PFSK-1 (cell line): ENCODE results near the gene SPIRE2.

Experiments
- FOXP2 ChIP-seq: optimal IDR thresholded peaks from 2 replicates; pipeline ENCODE3; 2011; ENCODE audit warnings: borderline replicate concordance, control low read depth, inconsistent platforms; ENCODE audit not compliant: insufficient read depth; ENCODE audit errors: extremely low read length, extremely low read depth
- POLR2AphosphoS5 ChIP-seq: IDR thresholded peaks from 2 replicates; pipeline ENCODE4 v1.6.1; 2012; ENCODE audit warnings: low read depth, mild to moderate bottlenecking, control low read depth, low read length, moderate library complexity
- REST ChIP-seq, 2 experiments: IDR thresholded peaks; 2 replicates each; pipeline versions ENCODE4 v1.6.1 to v1.8.0; 2011 to 2012; ENCODE audit warnings: low read depth in 2 of 2, low read length in 2 of 2, control low read depth in 1 of 2, inconsistent platforms in 1 of 2, mild to moderate bottlenecking in 1 of 2, moderate library complexity in 1 of 2; ENCODE audit not compliant: insufficient read depth in 1 of 2
- SIN3A ChIP-seq: IDR thresholded peaks from 2 replicates; pipeline ENCODE4 v1.6.1; 2012; ENCODE audit warnings: mild to moderate bottlenecking, low read length, moderate library complexity, borderline replicate concordance; ENCODE audit not compliant: insufficient read depth
- TAF1 ChIP-seq: IDR thresholded peaks from 2 replicates; pipeline ENCODE4 v1.6.1; 2012; ENCODE audit warnings: low read length, control low read depth, borderline replicate concordance; ENCODE audit not compliant: insufficient read depth

The SPIRE2 gene

GRCh38 chr16:89913408-89914387, 85.4 kb downstream of the SPIRE2 start:
- TF ChIP-seq TAF1 (no peak), SIN3A (no peak), REST (IDR thresholded peaks at IDR 0.05; ENCODE audit: insufficient read depth in 1 of 2, low read depth in 2 of 2, low read length in 2 of 2) (no peak), FOXP2 (no peak), POLR2AphosphoS5 (no peak)

GRCh38 chr16:89915303-89916232, 87.3 kb downstream of the SPIRE2 start:
- TF ChIP-seq FOXP2 = no peak
- no peak for TF ChIP-seq REST (IDR thresholded peaks at IDR 0.05; ENCODE audit: insufficient read depth in 1 of 2, low read depth in 2 of 2, low read length in 2 of 2)
- TF ChIP-seq TAF1 = no peak
- no peak for TF ChIP-seq POLR2AphosphoS5
- no peak for TF ChIP-seq SIN3A

DNA sequence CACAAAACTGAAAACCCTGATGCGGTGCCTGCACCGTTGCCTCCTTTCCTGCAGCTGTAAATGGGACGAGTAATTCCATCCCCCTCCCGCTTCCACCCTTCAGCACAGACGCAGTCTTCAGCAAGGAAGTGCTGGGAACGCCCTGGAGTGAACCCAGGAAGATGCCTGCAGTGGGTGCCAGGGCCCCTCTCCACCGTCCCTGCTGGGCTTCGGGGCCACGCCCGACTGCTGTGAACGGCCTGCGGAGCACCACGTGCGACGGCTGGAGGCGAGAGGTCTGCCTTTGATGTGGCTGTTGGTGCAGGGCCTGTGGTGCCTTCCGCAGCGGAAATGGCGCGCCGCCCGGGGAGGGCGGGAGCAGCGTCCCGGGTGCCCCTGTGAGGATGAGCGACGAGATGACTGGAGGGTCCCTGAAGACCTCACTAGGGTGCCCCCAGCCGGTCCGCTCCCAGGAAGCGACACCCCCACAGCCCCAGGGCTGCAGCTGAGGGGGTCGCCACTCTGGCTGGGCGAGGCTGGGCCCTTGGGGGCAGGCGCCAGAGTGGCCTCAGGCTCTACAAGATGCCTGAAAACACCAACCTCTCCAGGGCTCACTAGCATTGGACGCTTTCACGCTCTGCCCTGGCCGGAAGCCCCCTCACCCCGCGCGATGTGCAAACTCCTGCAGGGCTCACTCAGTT, 89.6 kb downstream of the SPIRE2 start:
- TF ChIP-seq TAF1 = no peak
- no peak for TF ChIP-seq POLR2AphosphoS5
- TF ChIP-seq FOXP2 = no peak
- TF ChIP-seq SIN3A = no peak
- no peak for TF ChIP-seq REST (IDR thresholded peaks at IDR 0.05; ENCODE audit: insufficient read depth in 1 of 2, low read depth in 2 of 2, low read length in 2 of 2)

GRCh38 chr16:89918453-89919347, 90.4 kb downstream of the SPIRE2 start, which contains the start of gene MC1R:
TSS of gene MC1R (plus strand) at chr16:89918862. CDS start at chr16:89919259, 397 bp downstream.
- TF ChIP-seq POLR2AphosphoS5 (no peak), REST (IDR thresholded peaks at IDR 0.05; ENCODE audit: insufficient read depth in 1 of 2, low read depth in 2 of 2, low read length in 2 of 2) (no peak), FOXP2 (no peak), SIN3A (no peak), TAF1 (no peak)
